ENCODE data around the gene CERS5. TPM values are rescaled to one million over a fixed set of nuclear protein-coding genes. Genes with fewer than 3 reads are reported as not detected.

The CERS5 gene, protein sequence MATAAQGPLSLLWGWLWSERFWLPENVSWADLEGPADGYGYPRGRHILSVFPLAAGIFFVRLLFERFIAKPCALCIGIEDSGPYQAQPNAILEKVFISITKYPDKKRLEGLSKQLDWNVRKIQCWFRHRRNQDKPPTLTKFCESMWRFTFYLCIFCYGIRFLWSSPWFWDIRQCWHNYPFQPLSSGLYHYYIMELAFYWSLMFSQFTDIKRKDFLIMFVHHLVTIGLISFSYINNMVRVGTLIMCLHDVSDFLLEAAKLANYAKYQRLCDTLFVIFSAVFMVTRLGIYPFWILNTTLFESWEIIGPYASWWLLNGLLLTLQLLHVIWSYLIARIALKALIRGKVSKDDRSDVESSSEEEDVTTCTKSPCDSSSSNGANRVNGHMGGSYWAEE
- total RNA-seq (2014; rRNA removed; shearing (Covaris generic)) (27.6 and 28.6 TPM in 2 replicates), total RNA-seq (2022) (36.9 and 42.3 TPM in 2 replicates), Bru-seq, nascent RNA (percentile 73 among the genes with signal in this experiment), BruChase-seq, experiment 1, labeled RNA remaining after a 6-hour chase (percentile 84 among the genes with signal in this experiment), BruChase-seq, experiment 2, labeled RNA remaining after a 2-hour chase (percentile 85 among the genes with signal in this experiment)
- long read RNA-seq, transcript CERS5-201 (10 exons, 2,051 nt) = major isoform, 23 of 49 reads
- long read RNA-seq, partial matches to known transcripts = 1 of 49 reads
- long read RNA-seq, other reads (novel, unspliced or antisense) = 21 of 49 reads

DNA sequence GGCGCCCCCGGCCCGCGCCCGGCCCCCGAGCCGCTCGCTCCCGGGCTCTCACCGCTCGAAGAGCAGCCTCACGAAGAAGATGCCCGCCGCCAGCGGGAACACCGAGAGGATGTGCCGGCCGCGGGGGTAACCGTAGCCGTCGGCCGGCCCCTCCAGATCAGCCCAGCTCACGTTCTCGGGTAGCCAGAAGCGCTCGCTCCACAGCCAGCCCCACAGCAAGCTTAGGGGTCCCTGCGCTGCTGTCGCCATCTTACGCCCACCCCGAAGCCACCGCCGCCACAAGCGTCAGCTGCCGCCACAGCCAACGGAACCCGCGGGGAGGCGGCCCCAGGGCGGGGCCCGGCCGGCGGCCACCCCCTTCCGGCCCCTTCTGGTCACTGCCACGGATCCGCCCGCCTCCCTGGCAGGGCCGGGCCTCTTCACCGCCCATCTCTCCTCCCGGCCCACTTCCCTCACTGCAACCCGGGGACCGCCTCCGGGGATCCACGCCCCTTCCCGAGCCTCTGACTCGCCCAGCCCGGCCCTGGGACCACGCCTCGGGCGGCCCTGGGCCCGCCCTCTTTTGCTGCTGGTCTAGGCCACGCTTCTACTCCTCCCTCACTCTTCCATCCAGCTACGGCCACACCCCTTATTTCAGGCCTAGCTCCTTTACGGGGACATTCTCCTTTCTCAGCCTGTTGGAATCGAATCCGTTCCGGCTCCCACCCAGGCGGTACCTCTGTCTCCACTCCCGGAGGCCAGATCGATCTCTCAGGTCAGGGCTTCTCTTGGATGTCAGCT, at the start of gene CERS5:
TSS of gene CERS5 (minus strand) at position 321 of the 780 bp plus-strand sequence. CDS start at position 249, 72 bp downstream.
- TF ChIP-seq EZH2phosphoT487 (IDR thresholded peaks at IDR 0.05; ENCODE audit: borderline replicate concordance, low read depth, low read length) = no peak
- TF ChIP-seq, protein P1, sequence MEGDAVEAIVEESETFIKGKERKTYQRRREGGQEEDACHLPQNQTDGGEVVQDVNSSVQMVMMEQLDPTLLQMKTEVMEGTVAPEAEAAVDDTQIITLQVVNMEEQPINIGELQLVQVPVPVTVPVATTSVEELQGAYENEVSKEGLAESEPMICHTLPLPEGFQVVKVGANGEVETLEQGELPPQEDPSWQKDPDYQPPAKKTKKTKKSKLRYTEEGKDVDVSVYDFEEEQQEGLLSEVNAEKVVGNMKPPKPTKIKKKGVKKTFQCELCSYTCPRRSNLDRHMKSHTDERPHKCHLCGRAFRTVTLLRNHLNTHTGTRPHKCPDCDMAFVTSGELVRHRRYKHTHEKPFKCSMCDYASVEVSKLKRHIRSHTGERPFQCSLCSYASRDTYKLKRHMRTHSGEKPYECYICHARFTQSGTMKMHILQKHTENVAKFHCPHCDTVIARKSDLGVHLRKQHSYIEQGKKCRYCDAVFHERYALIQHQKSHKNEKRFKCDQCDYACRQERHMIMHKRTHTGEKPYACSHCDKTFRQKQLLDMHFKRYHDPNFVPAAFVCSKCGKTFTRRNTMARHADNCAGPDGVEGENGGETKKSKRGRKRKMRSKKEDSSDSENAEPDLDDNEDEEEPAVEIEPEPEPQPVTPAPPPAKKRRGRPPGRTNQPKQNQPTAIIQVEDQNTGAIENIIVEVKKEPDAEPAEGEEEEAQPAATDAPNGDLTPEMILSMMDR (conservative IDR thresholded peaks at IDR 0.05; ENCODE audit: low read length) = no peak
- Histone ChIP-seq H3K9me3 (ENCODE audit: low read length) (no peaks in the 10 kb centered on the region), H3K4me3 (ENCODE audit: low read depth, low read length, poor library complexity, severe bottlenecking) (peak within 1 kb of the TSS; percentile 93), H2AFZ (ENCODE audit: low read length) (peak within 1 kb of the TSS; percentile 80), H3K4me2 (ENCODE audit: low read length) (peak within 1 kb of the TSS; percentile 91), H3K27ac (ENCODE audit: low read depth, low read length, poor library complexity, severe bottlenecking) (peak within 1 kb of the TSS; percentile 71), H3K36me3 (ENCODE audit: insufficient read depth, low read length) (no peaks in the 10 kb centered on the region), H3K79me2 (ENCODE audit: insufficient read depth, low read depth, low read length) (peaks cover 31% of the 10 kb centered on the region), H3K4me1 (ENCODE audit: insufficient read depth, low read length, poor library complexity, severe bottlenecking) (peaks cover 11% of the 10 kb centered on the region), H4K20me1 (ENCODE audit: insufficient read depth, low read length) (no peaks in the 10 kb centered on the region), H3K9me2 (ENCODE audit: insufficient read depth, low read length) (no peaks in the 10 kb centered on the region)
- POLR2A ChIA-PET = interaction anchor here (0.6 to 3.2 kb wide), 16 partner anchors 10 to 171 kb away, joined by 3 to 18 read pairs (median 4); partner anchors contain the start of genes COX14 and SMARCD1
- CTCF ChIA-PET (ENCODE audit: unreplicated experiment) = interaction anchor here (0.6 to 1.9 kb wide), 5 partner anchors 13 to 175 kb away, joined by 4 to 8 read pairs (median 4); partner anchors contain the start of genes COX14 and SMARCD1
- intact Hi-C loops (cut with micrococcal nuclease; ENCODE audit: unreplicated experiment) = loop anchor here (1.0 to 5.0 kb wide), 3 partner anchors 55 to 200 kb away; partner anchors contain the start of genes COX14 and SMARCD1
- BruUV-seq (replicated peaks) = no TSS peak
- peak; percentile 96 for DNase-seq (ENCODE audit: low spot score)

DNA sequence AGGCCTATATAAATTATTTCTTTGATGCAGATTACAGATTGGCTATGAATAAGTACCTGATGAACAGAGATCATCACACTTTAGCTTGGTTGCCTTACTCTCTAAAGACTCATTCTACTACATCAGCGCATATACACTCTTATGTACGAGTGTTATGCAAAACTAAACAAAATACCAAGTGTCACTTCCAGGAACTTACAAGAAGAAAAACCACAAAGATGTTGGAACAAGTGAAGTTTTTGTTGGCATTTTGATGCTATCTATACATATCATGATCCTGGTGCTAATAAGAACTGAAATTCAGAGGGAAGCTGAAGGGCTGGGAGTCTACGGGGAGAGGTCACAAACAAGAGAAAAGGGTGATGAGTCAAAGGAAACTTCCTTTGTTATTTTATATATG, 47.9 kb upstream of the CERS5 start:
- Histone ChIP-seq H3K4me3 (ENCODE audit: low read depth, low read length, poor library complexity, severe bottlenecking) (no peak overlapping the region), H3K9me2 (ENCODE audit: insufficient read depth, low read length) (no peaks in the 10 kb centered on the region), H3K4me2 (ENCODE audit: low read length) (no peak overlapping the region), H3K36me3 (ENCODE audit: insufficient read depth, low read length) (peaks cover 13% of the 10 kb centered on the region), H3K9me3 (ENCODE audit: low read length) (no peaks in the 10 kb centered on the region), H3K79me2 (ENCODE audit: insufficient read depth, low read depth, low read length) (peaks cover 59% of the 10 kb centered on the region), H4K20me1 (ENCODE audit: insufficient read depth, low read length) (no peaks in the 10 kb centered on the region), H2AFZ (ENCODE audit: low read length) (no peak overlapping the region), H3K27ac (ENCODE audit: low read depth, low read length, poor library complexity, severe bottlenecking) (no peak overlapping the region), H3K4me1 (ENCODE audit: insufficient read depth, low read length, poor library complexity, severe bottlenecking) (peaks cover 44% of the 10 kb centered on the region)
- BruUV-seq (replicated peaks) = no TSS peak
- TF ChIP-seq EZH2phosphoT487 (IDR thresholded peaks at IDR 0.05; ENCODE audit: borderline replicate concordance, low read depth, low read length) = no peak
- TF ChIP-seq, protein P1 (conservative IDR thresholded peaks at IDR 0.05; ENCODE audit: low read length) = no peak
- ChIA-PET POLR2A (interaction anchor here (0.7 to 2.6 kb wide), 2 partner anchors 12 to 40 kb away, joined by 3 to 6 read pairs; no protein-coding TSS in a partner anchor), CTCF (ENCODE audit: unreplicated experiment) (no interaction called here)
- no peak for DNase-seq (ENCODE audit: low spot score)
- intact Hi-C loops (cut with micrococcal nuclease; ENCODE audit: unreplicated experiment) = no loop called here
